Measurements from ENCODE around the gene LINGO3.

Gene LINGO3

DNA sequence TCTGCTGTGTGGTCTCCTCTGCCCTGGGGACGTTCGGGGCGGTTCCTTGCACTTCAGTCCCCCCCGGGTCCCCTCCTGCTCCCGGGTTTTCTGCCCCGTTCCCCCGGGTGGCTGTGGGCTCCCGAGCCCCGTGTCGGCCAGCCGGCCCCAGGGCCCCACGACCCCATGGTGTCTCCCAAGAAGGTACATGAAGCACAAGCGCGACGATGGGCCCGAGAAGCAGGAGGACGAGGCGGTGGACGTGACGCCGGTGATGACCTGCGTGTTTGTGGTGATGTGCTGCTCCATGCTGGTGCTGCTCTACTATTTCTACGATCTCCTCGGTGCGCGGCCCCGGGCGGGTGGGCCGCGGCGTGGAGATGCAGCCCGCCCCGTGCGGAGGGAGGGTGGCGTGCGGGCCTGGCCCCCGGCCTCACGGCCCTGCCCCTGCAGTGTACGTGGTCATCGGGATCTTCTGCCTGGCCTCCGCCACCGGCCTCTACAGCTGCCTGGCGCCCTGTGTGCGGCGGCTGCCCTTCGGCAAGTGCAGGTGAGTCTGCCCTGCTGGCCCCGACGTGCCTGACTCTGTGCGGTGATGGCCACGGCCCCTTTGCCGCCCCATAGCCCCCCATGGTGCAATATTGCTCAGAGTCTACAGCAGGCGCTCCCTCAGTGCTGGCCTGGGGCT is 31.8 kb upstream of the LINGO3 start:
- no peak for DNase-seq (ENCODE audit: low spot score)

DNA sequence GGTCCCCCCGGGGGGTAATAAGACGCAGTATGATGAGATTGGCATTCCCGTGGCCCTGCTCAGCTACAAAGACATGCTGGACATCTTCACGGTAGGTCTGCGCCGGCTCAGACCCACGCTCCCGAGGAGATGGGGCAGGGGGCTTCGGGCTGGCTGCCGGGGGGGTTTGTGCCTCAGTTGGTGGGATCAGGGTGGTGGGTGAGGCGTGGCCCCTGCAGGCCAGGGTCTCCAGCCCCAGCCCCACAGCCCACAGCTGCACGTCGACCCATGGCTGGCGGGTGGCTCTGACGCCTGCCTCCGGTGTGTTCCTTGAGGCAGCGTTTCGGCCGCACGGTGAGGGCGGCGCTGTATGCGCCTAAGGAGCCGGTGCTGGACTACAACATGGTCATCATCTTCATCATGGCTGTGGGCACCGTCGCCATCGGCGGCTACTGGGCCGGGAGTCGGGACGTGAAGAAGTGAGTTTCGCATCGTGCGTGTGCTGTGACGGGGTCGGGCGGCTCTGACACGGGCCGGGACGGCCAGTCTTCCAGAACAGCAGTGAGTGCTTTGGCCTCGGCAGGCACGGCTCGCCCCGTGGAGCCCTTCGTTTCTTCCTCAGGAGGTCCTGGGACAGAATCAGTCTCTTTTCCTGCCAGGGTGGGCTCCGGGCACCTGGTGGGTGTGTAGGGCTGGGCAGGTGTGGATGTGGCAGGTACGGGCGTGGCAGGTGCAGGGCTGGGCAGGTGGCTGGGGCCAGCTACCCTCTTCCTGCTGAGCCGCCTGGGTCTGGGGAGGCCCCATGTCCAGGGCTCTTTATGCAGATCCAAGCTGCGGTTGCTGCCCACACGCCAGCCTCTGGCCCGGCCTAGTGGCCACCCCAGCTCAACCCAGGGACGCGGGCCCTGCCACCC is 31.0 kb upstream of the LINGO3 start:
- DNase-seq (ENCODE audit: low spot score), result no peak

DNA sequence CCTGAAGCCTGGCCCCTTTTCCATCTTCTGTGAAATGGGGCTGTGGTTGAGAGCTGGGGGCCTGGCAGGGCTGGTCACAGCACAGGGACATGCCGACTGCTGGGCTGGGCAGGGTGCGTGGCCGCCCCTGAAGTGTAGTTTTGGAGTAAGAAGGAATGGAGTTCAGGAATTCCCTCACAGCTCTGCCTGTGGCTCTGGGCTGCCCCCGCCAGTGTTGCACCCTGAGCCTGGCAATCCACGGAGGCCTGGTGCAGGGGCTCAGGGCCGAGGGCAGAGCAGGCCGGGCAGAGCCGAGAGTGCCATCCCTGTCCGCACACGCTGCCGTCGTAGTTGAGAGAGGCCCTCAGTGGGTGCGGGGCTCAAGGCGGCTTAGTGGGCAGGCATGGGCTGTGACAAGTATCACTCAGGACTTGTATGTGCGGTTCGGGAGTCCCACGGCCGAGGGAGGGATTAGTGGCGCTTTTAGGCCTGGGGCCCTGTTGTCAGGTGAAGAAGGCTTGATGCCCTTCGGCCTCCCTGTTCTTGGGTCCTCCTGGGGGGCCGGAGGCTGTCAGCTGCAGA is 30.2 kb upstream of the LINGO3 start:
- DNase-seq (ENCODE audit: low spot score), result no peak

DNA sequence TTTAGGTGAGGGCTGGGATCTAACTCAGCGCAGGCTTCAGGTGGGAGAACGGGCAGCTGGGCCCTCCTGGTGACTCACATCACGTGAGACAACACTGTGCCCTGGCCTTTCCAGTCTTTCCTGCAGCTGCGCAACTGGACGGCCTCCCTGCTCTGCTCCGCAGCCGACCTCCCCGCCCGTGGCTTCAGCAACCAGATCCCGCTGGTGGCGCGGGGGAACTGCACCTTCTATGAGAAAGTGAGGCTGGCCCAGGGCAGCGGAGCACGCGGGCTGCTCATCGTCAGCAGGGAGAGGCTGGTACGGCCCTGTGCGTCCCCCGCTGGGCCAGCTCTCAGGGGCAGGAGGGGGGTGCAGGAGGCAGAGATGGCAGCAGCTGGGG is 29.4 kb upstream of the LINGO3 start:
- no peak for DNase-seq (ENCODE audit: low spot score)

DNA sequence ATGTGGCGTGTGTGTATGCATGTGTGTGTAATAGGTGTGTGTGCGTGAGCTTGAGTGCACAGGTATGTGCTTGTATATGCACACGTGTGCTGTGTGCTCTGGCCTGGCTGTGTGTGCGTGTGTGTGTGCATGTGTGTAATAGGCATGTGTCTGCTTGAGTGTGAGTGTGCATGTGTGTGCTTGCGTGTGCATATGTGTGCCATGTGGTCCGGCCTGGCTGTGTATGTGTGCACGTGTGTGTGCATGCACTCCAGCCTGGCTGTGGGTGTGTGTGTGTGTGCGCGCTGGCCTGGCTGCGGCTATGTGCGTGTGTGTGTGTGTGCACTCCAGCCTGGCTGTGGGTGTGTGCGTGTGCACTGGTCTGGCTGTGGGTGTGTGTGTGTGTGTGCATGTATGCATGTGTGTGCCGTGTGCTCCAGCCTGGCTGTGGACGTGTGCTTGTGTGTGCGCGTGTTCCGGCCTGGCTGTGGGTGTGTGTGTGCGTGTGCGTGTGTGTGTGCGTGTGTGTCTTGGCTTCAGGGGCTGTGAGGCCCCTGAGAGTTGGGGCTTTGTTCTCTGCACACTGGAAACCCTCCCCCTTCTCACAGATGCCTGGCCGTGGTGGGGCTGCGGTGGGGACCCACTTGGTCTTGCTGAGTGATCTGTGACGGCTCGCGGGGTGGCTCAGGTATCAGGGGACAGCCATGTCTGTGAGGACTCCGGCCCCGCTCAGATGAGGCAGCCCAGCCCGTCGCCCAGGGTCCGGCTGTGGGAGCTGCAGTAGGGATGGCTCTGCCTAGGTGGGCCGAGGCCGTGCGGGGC is 28.8 kb upstream of the LINGO3 start:
- no peak for DNase-seq (ENCODE audit: low spot score)

DNA sequence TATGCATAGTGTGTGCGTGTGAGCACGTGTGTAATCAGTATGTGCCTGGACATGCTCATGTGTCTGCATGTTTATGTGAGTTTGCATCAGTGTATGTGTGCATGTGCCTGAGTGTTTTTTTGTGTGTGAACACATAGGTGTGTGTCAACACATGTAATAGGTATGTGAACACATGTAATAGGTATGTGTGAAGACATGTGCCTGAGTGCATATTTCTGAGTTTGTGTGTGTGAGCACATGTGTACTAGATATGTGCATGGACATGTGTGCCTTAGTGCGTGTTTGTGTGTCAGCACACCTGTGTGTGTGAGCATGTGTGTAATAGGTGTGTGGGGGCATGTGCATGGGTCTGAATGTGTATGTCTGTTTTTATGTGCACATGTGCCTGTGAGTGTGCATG is 27.9 kb upstream of the LINGO3 start:
- DNase-seq (ENCODE audit: low spot score), result no peak

DNA sequence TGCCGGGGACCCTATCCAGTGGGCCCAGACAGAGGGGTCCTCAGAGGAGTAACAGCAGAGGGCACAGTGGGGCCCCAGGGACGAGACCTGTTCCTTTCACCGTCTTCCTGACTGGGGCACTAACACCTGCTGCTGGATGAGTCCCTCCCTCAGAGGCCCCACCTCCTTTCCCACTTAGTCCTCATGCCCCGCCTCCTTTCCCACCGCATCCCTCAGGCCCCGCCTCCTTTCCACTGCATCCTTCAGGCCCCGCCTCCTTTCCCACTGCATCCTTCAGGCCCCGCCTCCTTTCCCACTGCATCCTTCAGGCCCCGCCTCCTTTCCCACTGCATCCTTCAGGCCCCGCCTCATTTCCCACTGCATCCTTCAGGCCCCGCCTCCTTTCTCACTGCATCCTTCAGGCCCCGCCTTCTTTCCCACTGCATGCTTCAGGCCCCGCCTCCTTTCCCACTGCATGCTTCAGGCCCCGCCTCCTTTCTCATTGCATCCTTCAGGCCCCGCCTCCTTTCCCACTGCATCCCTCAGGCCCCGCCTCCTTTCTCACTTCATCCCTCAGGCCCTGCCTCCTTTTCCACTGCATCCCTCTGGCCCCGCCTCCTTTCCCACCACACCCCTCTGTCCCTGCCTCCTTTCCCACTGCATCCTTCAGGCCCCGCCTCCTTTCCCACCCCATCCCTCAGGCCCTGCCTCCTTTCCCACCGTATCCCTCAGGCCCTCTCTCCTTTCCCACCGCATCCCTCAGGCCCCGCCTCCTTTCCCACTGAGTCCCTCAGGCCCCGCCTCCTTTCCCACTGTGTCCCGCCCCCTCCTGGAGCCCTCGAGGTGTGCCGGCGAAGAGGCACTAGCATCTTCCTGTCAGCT is 27.3 kb upstream of the LINGO3 start:
- DNase-seq (ENCODE audit: low spot score), result no peak

DNA sequence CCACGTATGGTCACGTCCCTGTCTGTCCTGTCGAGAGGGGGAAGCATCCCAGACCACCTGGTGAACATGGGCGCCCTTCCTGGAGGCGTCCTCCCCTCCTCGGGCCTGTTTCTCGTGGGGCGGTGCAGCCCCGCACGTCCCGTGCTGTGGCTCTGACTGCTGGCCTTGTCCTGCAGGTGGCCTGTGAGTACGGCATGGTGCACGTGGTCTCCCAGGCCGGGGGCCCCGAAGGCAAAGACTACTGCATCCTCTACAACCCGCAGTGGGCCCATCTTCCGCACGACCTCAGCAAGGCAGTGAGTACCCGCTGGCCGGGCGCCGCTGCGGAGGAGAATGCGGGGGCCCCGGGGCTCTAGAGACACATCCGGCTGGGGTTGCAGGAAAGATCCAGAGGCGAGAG is 26.5 kb upstream of the LINGO3 start:
- DNase-seq (ENCODE audit: low spot score), result no peak

DNA sequence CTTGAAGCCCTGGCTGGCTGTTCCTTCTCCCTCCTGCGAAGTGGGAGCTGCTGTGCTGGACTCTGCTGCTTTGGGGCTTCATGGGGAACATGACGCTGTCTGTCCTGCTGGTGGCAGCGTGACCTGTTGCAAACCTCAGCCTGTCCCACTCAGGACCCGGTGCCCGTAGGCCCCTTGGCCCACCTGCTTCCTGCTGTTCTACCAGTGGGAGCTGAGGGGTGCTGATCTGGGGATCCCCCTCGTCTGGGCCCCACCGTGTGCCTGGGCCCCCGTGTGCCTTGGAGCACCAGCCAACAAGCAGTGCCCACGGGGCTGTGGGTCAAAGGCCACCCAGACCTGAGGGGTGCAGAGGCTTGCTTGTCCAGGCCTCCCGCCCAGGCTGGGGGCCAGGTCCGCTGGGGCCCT is 25.9 kb upstream of the LINGO3 start:
- DNase-seq (ENCODE audit: low spot score), result no peak

DNA sequence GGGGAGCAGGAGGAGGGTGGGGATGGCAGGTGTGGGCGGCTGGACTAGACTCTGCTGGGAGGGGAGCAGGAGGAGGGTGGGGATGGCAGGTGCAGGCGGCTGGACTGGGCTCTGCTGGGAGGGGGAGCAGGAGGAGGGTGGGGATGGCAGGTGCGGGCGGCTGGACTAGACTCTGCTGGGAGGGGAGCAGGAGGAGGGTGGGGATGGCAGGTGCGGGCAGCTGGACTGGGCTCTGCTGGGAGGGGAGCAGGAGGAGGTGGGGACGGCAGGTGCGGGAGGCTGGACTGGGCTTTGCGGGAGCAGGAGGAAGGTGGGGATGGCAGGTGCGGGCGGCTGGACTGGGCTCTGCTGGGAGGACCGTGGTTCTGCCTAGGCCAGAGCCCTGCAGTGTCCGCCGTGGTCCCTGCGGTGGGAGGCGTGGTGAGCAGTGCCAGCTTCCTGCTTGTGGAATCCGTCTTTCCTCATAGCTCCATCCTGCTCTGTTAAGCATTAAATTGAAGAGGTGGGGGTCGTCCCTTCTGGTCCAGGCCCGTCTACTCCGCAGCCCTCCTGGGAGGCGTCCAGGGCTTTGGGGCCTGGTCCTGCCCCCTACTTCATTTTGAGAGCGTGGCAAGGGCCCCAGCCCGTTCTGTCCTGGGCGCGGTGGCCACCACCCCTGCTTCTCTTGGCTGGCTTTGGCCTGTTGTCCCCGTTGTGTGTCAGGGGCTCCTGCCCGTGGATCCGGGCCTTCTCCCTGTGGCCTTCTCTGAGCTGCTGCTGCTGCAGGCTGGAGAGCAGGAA is 25.3 kb upstream of the LINGO3 start:
- DNase-seq (ENCODE audit: low spot score), result no peak

DNA sequence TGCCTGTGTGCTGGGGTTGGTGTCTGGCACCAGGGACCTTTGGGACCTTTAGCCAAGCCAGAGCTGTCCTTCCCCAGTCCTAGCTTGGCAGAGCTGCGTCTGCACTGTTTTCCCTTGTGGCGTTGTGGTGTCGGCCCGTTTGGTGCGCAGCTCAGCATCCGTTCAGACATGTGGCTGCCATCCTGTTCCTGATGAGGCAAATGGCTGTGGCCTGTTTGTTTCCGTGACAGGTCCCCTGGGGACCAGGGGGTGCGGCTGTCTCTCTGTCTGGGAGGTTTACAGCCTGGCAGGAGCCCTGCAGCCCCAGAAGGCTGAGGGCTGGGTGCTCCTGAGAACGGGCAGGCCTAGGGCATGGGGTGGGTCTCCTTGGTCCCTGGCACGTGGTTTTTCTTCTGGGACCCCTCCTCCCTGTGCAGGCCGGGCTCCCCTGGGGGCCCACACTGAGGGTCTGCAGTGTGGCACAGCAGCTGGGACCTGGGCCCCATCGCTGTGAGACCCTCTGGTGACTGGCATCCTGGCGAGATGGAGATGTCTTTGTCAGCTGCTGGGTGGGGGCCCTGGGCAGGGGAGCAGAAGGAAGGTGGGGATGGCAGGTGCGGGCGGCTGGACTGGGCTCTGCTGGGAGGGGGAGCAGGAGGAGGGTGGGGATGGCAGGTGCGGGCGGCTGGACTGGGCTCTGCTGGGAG is 24.5 kb upstream of the LINGO3 start:
- DNase-seq (ENCODE audit: low spot score), result no peak

DNA sequence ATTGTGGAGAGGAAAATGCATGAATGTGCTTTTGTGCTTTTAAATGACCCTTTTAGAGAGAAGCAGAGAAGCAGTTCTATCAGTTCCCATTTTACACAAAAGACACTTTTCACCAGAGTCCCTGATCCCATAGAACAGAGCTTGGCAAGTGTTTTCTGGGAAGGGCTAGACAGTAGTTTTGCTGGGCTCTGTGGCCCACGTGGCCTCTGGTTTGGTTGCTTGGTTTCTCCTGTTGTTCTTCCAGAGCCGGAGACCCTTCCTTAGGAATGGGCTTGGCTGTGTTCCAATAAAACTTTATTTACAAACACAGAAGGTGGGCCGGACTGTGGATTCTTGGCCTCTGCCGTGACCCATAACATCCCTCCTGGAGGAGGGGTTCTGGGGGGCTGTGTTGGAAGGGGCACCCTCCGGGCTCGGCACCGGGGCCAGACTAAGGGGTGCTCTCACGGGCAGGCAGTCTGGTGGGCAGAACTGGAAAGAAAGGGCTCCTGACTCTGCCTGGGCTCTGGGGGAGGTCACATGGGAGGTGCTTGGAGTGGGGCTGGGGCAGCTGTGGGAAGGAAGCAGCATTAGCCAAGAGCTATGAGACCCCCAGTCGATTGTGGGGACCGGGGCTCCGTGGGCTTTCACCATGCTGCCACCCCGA is 23.8 kb upstream of the LINGO3 start:
- no peak for DNase-seq (ENCODE audit: low spot score)

DNA sequence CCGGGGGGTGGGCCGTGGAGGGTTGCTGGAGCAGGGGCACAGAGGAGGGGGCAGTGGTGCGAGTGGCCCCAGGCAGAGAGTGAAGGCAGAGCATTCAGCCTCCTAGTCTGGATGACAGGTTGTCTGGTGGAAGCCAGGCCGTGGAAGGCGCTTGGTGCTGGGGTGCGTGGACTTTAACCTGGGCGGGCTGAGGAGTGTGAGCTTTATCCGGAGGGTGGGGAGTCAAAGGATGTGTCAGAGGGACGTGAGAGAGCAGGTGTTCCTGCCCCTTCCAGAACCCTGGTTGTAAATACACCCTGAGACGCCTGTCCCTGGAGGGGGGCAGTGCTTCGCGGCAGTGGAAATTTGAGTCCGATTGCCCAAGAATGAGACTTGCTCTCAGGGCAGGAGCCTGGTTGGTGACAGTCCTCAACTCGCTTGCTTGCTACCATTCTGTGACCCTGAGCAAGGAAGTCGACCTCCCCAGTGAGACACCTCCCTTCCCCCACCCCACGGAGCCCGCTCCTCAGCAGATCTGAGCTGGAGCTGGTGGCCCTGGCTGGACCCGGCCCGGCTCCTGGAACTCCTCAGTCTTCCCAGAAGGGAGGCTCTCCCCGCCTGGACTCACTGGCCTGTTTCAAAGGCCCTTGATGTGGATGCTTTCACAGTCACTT is 22.8 kb upstream of the LINGO3 start:
- DNase-seq (ENCODE audit: low spot score), result no peak

DNA sequence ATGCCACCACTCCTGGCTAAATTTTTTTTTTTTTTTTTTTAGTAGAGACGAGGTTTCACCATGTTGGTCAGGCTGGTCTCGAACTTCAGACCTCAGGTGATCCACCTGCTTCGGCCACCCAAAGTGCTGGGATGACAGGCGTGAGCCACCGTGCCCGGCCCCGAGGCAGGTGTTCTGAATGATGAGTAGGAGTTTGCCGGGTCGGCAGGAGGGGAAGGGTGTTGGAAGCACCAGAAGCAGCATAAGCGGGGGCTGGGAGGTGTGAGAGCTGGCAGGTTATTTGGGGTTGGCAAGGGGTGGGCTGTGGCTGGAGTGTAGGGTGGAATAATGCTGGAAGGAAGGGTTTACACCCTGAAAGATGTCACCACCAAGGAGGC is 22.3 kb upstream of the LINGO3 start:
- DNase-seq (ENCODE audit: low spot score), result no peak

DNA sequence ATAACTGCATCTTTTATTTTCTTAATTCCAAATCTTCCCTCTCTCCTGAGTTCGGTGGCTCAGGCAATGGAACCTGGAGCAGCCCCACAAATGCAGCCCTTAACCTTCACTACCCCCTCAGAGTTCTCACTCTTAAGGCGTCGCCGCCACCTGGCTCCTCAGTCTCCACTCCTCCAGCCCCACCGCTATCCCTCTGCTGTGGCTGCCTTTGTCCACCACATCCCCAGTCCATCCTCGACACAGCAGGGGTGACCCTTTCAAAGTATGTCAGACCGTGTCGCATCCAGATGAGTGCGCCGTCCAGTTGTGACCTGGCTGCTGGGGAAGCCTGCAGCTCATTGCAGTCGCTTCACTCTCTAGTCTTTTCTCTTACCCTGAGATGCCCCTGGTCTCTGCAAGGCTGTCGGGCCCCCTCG is 21.6 kb upstream of the LINGO3 start:
- no peak for DNase-seq (ENCODE audit: low spot score)

DNA sequence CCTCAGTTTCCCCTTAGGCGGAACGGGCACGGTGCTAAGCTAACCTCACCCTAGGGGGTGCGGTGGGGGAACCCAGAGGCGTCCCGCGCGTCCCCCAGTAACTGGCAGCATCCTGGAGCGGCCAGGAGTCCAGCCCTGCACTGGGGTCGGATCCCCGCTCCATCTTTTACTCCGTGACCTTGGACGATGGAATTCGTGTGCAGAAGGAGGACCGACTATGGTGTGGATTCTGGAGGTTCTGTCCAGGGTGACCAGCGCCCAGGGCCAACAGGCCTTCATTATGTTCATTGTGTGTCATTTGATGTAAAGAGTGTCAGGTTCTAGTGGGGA is 21.2 kb upstream of the LINGO3 start:
- DNase-seq (ENCODE audit: low spot score), result no peak

DNA sequence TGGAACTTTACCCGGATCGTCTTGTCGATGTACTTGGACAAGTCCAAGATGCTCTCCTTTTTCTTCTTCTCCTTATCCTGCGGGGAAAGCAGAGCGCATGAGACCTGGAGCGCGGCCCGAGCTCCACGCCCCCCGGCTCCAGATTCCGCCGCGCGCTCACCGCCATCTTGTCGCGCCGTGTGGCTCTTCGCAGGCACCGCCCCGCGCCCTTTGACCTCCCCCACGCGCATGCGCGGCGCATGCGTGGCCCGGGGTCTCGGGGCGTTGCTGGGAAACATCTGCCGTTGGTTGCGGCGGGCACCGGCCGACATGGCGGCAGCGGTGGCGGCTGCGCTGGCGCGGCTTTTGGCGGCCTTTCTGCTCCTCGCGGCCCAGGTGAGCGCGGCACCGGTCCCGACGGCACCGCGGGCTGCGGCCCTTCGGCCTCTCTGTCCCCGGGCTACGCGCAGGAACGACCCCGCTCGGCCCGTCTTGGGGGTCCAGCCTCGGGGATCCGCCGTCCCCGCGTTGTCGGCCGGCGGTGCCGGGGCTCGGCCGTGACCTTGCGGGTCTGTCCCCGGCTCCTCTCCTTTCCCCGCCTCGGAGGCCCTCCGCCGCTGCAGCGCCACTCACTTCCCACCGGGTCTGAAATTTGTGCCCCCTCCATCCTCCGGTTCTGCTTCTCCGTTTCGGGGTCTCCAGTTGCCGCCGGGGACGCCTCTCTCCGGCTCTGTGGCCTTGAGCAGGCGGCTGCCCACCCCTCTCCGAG is 20.6 kb upstream of the LINGO3 start, which contains the start of the genes LSM7 and SPPL2B:
Gene LSM7, minus strand, starts transcription at position 186 of the 748 bp plus-strand sequence. Its CDS starts 20 bp downstream, at position 166.
Gene SPPL2B, plus strand, starts transcription at position 284 of the 748 bp plus-strand sequence. Its CDS starts 26 bp downstream, at position 310.
- DNase-seq (ENCODE audit: low spot score), result peak; percentile 92

DNA sequence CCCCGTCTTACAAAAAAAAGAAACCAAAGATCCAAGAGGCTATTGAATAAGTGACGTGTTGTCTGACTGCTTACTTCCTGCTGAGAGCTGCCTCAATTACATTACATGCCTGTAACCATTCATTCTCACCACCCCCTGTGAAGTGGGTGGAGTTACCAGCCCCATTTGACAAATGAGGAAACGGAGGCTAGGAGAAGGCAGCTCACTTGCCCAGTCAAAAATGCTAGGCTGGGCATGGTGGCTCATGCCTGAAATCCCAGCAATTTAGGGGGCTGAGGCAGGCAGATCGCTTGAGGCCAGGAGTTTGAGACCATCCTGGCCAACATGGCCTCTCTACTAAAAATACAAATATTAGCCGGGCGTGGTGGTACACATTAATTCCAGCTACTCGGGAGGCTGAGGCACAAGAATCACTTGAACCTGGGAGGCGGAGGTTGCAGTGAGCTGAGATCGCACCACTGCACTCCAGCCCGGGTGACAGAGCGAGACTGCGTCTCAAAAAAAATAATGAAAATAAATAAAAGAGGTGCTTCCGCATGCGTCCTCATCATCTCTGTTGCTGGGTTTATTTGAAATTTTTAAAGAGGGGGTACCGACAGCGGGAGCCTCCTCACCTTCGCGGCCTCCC is 19.9 kb upstream of the LINGO3 start:
- peak; percentile 89 for DNase-seq (ENCODE audit: low spot score)

All from activated CD4-positive, alpha-beta T cell treated with anti-CD3 and anti-CD28 coated beads, Interleukin-2, Interleukin-4, amounts not matched to agents 100 ng/mL and 50 ng/mL, durations not matched to agents 16 hours and 8 hours (primary cell).